ENCODE results near the gene RGS7. TPM values are rescaled to one million over a fixed set of nuclear protein-coding genes. Genes with fewer than 3 reads are reported as not detected.

Gene RGS7
- total RNA-seq, 4 donors from 2014 or later, result not detected

DNA sequence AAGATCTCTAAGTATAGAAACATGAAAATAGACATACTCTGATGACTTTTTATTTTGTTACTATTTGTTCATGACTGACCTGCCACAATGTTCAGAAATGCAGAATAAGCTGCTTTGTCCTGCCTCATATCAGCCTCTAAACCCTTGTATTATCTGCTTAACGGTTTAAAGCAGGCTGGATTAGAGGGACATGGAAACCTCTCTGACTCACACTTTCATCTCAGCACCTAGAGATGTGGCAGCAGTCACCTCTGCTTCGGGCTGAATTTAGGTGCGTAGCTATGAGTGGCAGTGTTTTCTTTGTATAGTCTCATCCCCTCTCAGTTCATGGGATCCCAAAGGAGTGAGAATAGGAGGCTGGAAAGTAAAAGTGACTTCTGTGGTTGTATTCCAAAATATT is 255.4 kb downstream of the RGS7 start:
- TF ChIP-seq CTCF (IDR thresholded peaks at IDR 0.05; ENCODE audit: low read depth), result no peak

DNA sequence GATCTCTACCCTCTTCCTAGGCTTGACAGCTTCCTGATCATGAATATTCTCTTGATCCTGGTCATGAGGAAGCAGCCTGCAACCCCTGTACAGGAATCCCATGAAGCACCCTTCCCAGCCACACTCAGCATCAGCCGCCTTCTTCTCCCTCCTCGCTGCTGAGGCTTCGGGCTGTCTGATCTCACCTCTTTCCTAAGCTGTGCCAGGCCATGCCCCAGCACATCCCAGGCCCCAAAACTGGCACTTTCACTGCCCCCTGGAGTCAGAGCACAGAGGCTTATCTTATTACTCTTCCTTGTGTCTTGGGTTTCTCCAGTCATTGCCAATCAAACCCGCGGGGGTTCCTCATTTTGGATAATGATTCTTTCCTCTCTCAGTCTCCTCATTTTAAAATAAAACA is 259.5 kb downstream of the RGS7 start:
- TF ChIP-seq CTCF (IDR thresholded peaks at IDR 0.05; ENCODE audit: low read depth), result no peak

DNA sequence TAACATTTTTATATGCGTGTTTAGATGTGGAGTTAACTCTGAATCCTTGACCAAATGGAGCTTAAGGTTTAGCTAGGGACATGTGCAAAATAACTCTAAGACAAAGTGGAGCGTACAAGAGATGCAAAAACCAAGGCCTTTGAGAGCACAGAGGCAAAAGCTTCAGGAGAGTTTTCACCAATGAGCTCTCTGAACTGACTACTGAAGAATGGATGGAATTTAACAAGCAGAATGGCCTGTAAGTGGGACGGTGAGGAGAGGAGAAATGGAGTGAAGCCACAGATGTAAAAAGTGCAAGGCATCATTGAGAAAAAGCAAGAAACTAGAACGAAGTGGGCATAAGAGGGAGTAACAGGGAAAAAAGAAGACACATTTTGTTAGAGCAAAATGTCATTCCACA is 260.0 kb downstream of the RGS7 start:
- TF ChIP-seq CTCF (IDR thresholded peaks at IDR 0.05; ENCODE audit: low read depth), result no peak

GRCh38 chr1:241095847-241096246 is 261.2 kb downstream of the RGS7 start:
- no peak for TF ChIP-seq CTCF (IDR thresholded peaks at IDR 0.05; ENCODE audit: low read depth)

DNA sequence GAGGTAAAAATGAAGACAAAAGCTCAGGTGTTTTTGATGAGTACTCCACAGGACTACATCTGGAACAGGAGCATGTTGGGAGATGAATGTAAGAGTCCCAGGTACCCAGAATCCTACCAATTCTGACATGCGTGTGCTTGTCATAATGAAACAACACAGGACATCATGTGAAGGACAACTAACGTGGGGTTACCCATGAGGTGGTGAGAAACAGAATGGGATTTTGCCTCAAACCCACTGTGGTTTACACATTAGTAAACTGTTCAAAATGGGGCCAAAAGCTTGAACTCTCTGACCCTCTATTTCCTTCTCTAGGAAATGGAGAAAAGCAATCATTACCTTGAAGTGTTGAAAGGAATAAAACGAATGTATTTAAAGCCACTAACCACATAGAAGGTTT is 266.2 kb downstream of the RGS7 start:
- TF ChIP-seq CTCF (IDR thresholded peaks at IDR 0.05; ENCODE audit: low read depth), result no peak

DNA sequence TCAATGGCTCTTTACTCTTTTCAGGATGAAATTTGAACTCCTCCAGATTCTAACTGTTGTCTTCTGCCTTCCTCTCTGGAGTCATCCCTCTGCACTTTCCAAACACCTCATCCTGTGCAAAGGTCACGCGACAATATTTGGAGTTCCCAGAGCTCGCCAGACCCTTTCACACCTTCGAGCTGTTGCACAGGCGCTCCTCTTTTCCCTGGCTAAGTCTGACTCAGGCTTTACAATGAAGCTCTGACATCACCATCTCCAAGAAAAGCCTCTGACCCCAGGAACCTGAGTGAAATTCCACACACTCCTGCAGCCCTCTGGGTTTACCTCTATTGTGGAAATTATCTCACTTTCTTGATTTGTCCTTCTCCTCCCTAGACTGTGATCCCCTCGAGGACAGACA is 270.3 kb downstream of the RGS7 start:
- no peak for TF ChIP-seq CTCF (IDR thresholded peaks at IDR 0.05; ENCODE audit: low read depth)

DNA sequence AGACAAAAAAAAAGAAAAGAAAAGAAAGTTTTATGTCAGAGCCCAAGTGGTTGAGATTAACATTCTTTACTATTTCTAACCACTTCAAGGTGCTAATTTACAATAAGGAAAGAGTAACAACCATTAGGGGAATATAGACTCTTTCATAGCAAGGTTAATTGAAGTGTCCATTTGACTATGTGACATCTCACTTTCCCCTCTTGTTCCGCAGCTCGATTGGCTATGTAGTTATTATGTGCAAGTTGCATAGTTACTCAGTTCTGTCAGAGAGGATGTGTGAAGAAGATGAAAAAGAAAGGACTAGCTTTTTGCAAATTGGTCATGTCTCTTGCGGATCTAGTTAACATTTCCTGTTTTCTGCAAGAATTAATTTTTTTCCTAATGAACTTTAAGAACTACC is 273.7 kb downstream of the RGS7 start:
- no peak for TF ChIP-seq CTCF (IDR thresholded peaks at IDR 0.05; ENCODE audit: low read depth)

GRCh38 chr1:241081473-241081872 is 275.5 kb downstream of the RGS7 start:
- TF ChIP-seq CTCF (IDR thresholded peaks at IDR 0.05; ENCODE audit: low read depth), result no peak
